Bronchial epithelial cell (primary cell): ENCODE results near the gene MYO1A. TPM values are rescaled to one million over a fixed set of nuclear protein-coding genes. Genes with fewer than 3 reads are reported as not detected.

Source experiments
- DNase-seq: peaks from one replicate; pipeline ENCODE4 v3.0.0-alpha.2; 2010; ENCODE audit warnings: low read depth
- FAIRE-seq: peaks from 2 replicates; lab custom pipeline; 2011; peaks lifted over from hg19 to GRCh38; lab: Jason Lieb, UNC
- H3K27me3 ChIP-seq: 2 replicates; pipeline ENCODE4 v1.5.1; 2011; ENCODE audit warnings: low read length; ENCODE audit not compliant: control insufficient read depth, insufficient read depth
- H3K36me3 ChIP-seq: 2 replicates; pipeline ENCODE4 v1.5.1; 2011; ENCODE audit warnings: low read length; ENCODE audit not compliant: control insufficient read depth, insufficient read depth
- H3K4me3 ChIP-seq: 2 replicates; pipeline ENCODE4 v1.5.1; 2011; ENCODE audit warnings: mild to moderate bottlenecking, low read depth, low read length, control low read depth
- CTCF ChIP-seq: IDR thresholded peaks from 2 replicates; pipeline ENCODE4 v1.5.1; 2011; ENCODE audit warnings: mild to moderate bottlenecking, moderate library complexity, low read length, control low read depth, inconsistent platforms; ENCODE audit not compliant: insufficient read depth, severe bottlenecking
- total RNA-seq: library from RNA; depleted of rRNA; stranded (reverse); fragments of >200 nt; gene quantifications from 2 replicates; pipeline ENCODE4 v1.2.1, GENCODE V29; 2014

Gene MYO1A
- total RNA-seq, 1 donor from 2014 or later, result under 0.01 TPM

GRCh38 chr12:57092529-57092862 lies 42.6 kb upstream of the MYO1A start:
- no peak for FAIRE-seq
- DNase-seq, result no peak
- H3K4me3 ChIP-seq, result no peak overlapping the region
- no peak for TF ChIP-seq CTCF
- H3K27me3 ChIP-seq, result no peaks in the 10 kb centered on the region
- H3K36me3 ChIP-seq, result peaks cover 32% of the 10 kb centered on the region

DNA sequence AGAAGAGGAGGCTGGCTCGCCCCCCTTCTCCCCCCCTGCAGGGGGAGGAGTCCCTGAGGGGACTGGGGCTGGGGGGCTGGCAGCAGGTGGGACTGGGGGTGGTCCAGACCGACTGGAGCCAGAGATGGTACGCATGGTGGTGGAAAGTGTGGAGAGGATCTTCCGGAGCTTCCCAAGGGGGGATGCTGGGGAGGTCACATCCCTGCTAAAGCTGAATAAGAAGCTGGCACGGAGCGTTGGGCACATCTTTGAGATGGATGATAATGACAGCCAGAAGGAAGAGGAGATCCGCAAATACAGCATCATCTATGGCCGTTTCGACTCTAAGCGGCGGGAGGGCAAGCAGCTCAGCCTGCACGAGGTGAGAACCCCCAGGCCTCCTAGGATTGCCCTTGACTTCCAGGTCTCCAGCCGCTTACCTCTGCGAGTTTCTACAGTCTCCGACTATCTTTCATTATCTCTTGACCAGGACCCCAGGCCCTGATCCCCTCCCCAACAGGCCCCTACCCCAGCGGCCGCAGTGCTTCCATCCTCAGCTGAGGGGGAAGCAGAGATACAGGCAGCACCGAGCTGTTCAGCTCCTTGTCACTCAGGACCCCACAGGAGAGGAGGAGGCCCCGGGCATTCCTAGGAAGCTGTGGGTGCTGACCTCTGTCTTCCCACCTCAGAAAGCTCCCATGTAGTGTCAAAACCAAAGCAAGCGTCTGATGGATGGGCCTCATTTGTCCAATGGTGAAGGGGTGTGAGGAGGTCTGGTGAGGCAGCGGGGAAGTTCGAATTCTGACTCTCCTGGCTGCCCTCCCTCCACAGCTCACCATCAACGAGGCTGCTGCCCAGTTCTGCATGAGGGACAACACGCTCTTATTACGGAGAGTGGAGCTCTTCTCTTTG lies 42.0 kb upstream of the MYO1A start:
- no peak for DNase-seq
- no peak for TF ChIP-seq CTCF
- no peak overlapping the region for H3K4me3 ChIP-seq
- no peaks in the 10 kb centered on the region for H3K27me3 ChIP-seq
- H3K36me3 ChIP-seq, result peaks cover 28% of the 10 kb centered on the region
- FAIRE-seq, result no peak

- FAIRE-seq (no peak), DNase-seq (no peak)
- Histone ChIP-seq H3K4me3 (peak overlapping the region; percentile 55), H3K36me3 (peaks cover 27% of the 10 kb centered on the region), H3K27me3 (no peaks in the 10 kb centered on the region)
- TF ChIP-seq CTCF, result peak; percentile 29
These were observed 41.2 kb upstream of the MYO1A start for GRCh38 chr12:57090924-57091637.

DNA sequence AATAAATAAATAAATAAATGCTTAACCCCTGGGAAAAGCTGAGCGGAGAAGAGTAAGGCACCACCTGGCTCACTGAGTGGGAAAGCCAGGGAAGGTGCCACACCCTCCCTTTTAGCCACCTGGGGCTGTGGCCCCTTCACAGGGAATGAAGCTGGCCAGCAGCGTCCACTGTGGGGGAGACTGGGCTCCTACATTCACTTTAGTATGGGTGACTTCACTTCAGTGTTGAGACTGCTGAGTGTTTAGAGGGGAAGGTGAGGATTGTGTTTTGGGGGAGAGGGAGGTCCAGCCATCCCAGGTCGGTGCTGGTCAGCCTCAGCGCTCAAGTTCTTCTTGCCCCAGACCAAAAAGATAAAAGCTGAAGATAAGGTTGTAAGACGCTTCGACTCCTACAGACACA lies 40.6 kb upstream of the MYO1A start:
- peak overlapping the region; percentile 55 for H3K4me3 ChIP-seq
- H3K36me3 ChIP-seq, result peaks cover 27% of the 10 kb centered on the region
- FAIRE-seq (no peak), DNase-seq (no peak)
- no peak for TF ChIP-seq CTCF
- no peaks in the 10 kb centered on the region for H3K27me3 ChIP-seq

- FAIRE-seq, result no peak
- no peak for DNase-seq
These were observed 39.6 kb upstream of the MYO1A start for GRCh38 chr12:57089271-57090245.

More at GRCh38 chr12:57089271-57090245, 39.6 kb upstream of the MYO1A start:
- TF ChIP-seq CTCF, result no peak
- Histone ChIP-seq H3K27me3 (no peaks in the 10 kb centered on the region), H3K4me3 (peak overlapping the region; percentile 55), H3K36me3 (peaks cover 23% of the 10 kb centered on the region)
